HG02678 (cell line): ENCODE data around the gene CCDC183.
"Not testable (repeated sequence)": the region's sequence is repeated elsewhere in the genome, so short reads cannot be mapped to it uniquely, and the experiment has no call there.

Source experiments
- ATAC-seq: cut with Tn5 transposase; IDR thresholded peaks from one replicate; pipeline ENCODE4 v1.9.1; 2021; ENCODE audit warnings: mild to moderate bottlenecking, moderate library complexity; ENCODE audit not compliant: unreplicated experiment

The CCDC183 gene

DNA sequence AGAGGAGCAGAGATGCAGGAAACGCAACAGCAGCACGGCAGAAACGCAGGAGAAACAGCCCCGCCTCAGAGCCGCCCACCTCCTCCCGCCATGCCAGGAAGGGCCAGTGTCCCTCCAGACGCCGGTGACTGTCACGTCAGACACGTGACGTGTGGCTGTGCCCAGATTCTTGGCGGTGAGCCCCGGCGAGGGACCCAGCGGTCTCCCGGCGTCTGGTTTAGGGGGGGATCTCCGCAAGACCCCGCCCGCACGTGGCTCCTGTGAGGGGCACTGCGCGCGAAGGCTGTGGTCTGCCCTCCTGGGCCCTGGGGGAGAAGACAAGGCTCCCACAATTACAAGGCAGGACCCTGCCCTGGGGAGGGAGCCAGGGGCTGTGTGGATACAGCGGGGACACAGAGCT lies 35.7 kb upstream of the CCDC183 start:
- no peak for ATAC-seq

GRCh38 chr9:136760834-136761544 lies 35.1 kb upstream of the CCDC183 start:
- not testable (repeated sequence) for ATAC-seq

GRCh38 chr9:136761545-136761981 lies 34.6 kb upstream of the CCDC183 start:
- ATAC-seq = no peak

- no peak for ATAC-seq
These were observed 33.9 kb upstream of the CCDC183 start for GRCh38 chr9:136762221-136762691.

GRCh38 chr9:136762915-136763648 lies 33.1 kb upstream of the CCDC183 start:
- no peak for ATAC-seq

DNA sequence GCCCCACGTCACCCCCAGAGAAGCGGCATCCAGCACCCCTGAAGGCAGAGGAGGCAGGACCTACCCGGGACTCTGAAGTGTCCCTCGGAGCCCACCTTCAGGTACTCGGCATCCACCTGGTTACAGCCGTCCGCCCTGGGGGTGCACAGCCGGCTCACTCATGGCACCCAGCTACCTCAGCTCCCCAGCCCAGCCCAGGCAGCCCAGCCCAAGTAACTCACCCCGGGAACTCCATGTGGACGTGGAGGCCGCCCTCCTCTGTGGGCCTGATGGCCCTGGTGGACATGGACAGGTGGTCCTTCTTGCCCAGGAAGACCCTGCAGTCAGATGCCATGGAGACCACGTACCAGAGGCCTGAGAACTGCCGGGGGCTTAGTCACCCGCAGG lies 32.5 kb upstream of the CCDC183 start:
- no peak for ATAC-seq

DNA sequence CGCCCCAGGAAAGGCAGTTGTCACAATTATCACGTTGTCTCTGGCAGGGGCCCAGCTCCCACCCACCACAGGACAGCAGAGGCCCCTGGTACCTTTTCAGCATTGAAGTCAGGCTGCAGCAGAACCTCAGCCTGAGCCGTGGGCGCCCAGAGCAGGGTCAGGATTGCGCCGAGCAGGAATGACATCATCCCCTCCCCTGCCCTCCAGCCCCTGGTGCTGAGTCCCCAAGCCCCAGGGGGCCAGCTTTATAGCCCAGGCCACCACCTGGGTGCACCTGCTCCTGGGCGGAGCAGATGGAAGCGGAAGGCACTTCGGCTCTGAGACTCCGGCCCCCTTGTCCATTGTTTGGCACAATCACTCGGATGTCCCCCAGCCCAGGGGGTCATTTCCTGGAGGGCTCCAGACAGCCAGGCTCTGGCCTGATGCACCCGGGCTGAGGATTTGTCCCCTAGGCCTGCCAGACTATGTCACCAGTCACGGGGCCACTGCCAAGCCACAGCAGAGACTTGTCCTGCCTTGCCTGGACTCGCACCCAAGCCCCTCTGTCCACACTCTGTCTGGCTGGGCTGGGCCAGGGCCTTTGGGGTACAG lies 31.7 kb upstream of the CCDC183 start, which contains the start of gene LCN15:
LCN15 (minus strand) TSS at position 218 of the 591 bp plus-strand sequence; CDS start at position 188, 30 bp downstream.
- no peak for ATAC-seq

- no peak for ATAC-seq
These were observed 31.1 kb upstream of the CCDC183 start for GRCh38 chr9:136765041-136765440.

GRCh38 chr9:136765745-136766409 lies 30.3 kb upstream of the CCDC183 start:
- peak; percentile 65 for ATAC-seq

DNA sequence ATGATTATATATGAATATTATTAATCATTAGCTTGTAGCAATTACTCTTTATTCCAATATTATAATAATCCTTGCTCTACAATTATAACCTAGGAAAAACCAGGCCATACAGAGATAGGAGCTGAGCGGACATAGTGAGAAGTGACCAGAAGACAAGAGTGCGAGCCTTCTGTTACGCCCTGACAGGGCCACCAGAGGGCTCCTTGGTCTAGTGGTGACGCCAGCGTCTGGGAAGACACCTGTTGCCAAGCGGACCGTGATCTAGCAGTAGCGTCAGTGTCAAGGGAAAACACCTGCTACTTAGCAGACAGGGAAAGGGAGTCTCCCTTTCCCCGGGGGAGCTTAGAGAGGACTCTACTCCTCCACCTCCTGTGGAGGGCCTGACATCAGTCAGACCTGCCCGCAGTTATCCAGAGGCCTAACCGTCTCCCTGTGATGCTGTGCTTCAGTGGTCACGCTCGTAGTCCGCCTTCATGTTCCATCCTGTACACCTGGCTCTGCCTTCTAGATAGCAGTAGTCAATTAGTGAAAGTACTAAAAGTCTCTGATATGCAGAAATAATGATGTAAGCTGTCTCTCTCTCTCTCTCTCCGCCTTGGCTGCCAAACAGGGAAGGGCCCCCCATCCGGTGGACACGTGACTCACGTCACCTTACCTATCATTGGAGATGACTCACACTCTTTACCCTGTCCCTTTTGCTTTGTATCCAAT lies 29.6 kb upstream of the CCDC183 start:
- not testable (repeated sequence) for ATAC-seq

DNA sequence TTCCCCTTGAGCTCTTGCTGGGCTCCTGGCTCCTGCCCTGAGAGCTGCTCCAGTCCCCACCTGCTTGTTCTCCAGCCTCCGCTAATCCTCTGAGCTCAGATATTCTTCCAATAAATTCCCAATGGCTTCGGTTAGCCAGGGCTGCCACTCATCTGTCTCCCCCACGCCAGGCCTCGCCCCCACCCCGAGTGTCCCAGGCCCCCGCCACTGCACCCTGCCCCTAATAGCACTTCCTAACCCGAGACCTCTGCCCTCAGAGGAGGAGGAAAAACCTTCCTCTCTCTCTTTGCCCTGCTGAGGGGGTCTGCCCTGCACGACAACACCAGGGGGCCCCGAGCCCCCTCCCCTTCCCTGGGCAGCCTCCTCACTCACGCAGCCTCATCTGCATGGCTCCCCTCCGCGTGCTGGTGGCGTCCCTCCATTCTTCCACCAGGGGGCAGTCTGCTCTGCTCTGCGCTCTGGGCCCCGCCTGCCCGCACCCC lies 26.4 kb upstream of the CCDC183 start:
- no peak for ATAC-seq

DNA sequence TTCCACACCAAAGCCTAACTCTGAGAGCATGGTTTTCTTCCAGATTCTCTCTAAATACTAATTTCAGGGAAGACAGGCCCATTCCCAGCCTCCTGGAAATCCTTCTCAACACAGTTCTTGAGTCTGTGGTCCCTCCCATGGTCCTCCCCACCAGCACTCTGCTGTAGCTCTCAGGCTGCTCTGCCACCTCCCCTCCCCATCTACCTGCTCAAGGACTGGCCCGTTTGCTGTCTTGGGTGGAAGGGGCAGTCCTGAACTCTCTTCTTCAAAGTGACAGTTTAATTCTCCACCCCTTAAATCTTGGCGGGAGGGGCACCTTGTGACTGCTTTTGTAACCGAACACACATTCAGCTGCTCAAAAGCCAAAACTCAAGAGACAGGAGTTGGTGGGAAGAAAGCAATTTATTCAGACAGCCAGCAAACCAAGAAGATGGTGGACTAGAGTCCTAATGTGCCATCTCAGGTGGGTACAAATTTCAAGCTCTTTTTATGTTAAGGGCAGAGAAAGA lies 24.2 kb upstream of the CCDC183 start:
- no peak for ATAC-seq

DNA sequence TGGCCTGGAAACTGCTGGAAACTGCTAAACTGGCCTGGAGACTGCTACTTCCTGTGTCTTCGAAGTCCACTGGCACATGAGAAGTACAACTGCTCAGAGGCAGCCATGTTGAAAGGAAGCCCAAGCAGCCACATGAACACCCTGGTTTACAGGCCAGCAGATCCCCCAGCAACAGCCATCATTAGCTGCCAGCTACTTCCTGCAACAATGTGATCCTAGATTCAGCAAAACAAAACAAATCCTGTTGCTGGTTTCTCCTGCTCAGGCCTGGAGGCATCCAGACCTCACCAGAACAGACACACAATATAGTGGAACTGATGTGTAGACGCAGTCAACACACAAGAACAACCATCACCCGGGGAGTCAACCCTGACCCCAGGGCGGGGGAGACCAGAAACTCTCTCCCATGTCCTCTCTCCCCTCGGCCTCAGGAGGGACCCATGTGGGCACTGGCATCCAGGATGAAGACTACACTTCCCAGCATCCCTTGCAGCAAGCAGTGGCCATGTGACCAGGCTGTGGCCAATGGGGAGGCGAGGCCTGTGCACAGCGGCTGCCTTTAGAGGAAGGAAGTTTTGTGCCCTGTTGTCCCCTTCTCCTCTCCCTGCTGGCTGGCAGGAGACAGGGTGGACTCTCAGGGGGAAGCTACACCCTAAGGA lies 22.6 kb upstream of the CCDC183 start:
- no peak for ATAC-seq

GRCh38 chr9:136774416-136775045 lies 21.6 kb upstream of the CCDC183 start:
- ATAC-seq = no peak

- ATAC-seq = no peak
These were observed 20.9 kb upstream of the CCDC183 start for GRCh38 chr9:136775191-136775590.

GRCh38 chr9:136776947-136777346 lies 19.2 kb upstream of the CCDC183 start:
- no peak for ATAC-seq

DNA sequence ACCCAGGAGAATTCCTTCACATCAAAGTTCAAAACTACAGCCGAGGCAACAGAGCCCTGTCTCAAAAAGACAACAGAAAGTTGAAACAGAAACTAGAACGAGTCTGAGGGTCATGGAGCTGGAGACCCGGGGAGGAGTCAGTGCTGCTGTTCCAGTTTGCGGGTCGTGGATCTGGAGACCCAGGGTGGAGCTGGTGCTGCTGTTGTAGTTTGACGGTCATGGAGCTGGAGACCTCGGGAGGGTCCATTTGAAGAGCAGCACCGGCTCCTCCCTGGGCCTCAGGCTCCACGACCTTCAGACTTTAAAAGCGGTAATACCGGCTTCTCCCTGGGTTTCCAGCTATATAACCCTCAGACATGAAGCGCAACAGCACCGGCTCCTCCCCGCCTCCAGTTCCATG lies 18.8 kb upstream of the CCDC183 start:
- no peak for ATAC-seq

DNA sequence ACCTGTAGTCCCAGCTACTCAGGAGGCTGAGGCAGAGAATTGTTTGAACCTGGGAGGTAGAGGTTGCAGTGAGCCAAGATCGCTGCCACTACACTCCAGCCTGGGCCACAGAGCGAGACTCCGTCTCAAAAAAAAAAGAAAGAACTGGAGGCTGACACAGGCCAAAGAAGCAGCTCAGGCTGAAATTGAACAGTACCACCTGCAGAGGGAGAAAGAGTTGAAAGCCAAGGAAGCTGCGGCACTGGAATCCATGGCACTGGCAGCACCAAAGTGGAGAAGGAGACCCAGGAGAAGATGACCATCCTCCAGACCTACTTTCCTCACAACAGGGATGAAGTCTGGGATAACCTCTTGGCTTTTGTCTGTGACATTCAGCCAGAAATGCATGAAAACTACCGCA lies 16.3 kb upstream of the CCDC183 start:
- no peak for ATAC-seq

DNA sequence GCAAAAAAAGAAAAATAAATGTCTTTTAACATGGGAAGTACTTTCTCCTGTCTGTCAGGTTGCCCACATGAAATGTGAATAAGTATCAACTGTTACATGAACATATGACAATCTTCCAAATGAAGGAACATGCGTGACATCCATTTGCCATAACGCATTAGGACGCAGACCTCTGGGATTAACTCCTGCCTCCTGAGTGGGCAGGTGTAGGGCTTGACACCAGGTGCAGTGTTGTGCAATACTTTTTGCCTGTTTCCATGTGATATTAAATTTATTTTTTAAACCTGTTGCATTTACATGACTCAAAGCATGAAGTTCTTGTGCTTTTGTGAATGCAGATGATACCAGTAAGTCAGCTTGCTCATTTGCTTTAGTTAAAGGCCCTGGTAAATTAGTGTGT lies 13.7 kb upstream of the CCDC183 start:
- no peak for ATAC-seq
